Neuron (in vitro differentiated cells): ENCODE measurements around the gene DTD1.
"Not testable (repeated sequence)": the region's sequence is repeated elsewhere in the genome, so short reads cannot be mapped to it uniquely, and the experiment has no call there.

ENCODE experiments used
- H2AFZ ChIP-seq: one replicate; pipeline ENCODE4 v1.6.1; 2013; ENCODE audit warnings: low read depth, mild to moderate bottlenecking, inconsistent platforms, low read length, moderate library complexity
- H3K27me3 ChIP-seq: one replicate; pipeline ENCODE4 v1.6.1; 2013; ENCODE audit warnings: low read length; ENCODE audit not compliant: insufficient read depth
- H3K36me3 ChIP-seq: one replicate; pipeline ENCODE4 v1.6.1; 2013; ENCODE audit warnings: low read length; ENCODE audit not compliant: insufficient read depth
- H3K4me1 ChIP-seq: one replicate; pipeline ENCODE4 v1.6.1; 2013; ENCODE audit warnings: low read length; ENCODE audit not compliant: insufficient read depth
- H3K4me3 ChIP-seq: 2 replicates; pipeline ENCODE4 v1.5.1; 2013; ENCODE audit warnings: mild to moderate bottlenecking, low read length, moderate library complexity
- H3K9me3 ChIP-seq: one replicate; pipeline ENCODE4 v1.6.1; 2013; ENCODE audit warnings: low read length

Gene DTD1

DNA sequence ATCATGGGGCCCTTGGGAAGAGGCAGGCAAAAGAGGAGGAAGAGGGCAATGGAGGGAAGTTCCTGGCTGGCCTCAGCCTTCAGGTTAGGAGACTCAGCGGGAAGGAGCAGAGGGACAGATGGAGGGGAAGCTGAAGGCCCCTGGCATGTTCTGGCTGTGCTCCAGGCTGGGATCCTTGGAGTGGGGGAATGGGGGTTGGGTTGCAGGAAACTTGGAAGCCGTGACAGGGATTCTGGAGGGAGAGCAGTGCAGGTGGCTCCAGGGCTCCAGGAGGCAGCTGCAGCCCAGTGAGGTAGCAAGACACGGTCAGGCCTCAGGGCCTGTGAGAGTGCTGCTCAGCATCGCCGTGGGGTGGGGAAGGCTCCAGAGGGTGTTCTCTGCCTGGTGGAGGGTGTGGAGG, 161.1 kb downstream of the DTD1 start:
- Histone ChIP-seq H2AFZ (no peak overlapping the region), H3K36me3 (peaks cover 11% of the 10 kb centered on the region), H3K4me3 (no peak overlapping the region), H3K27me3 (no peaks in the 10 kb centered on the region), H3K4me1 (peaks cover 34% of the 10 kb centered on the region), H3K9me3 (peaks cover 12% of the 10 kb centered on the region)

- Histone ChIP-seq H3K27me3 (no peaks in the 10 kb centered on the region), H3K9me3 (peaks cover 12% of the 10 kb centered on the region), H3K4me3 (no peak overlapping the region), H2AFZ (no peak overlapping the region), H3K36me3 (peaks cover 11% of the 10 kb centered on the region), H3K4me1 (peaks cover 34% of the 10 kb centered on the region)
Observed at GRCh38 chr20:18749528-18749927, 161.7 kb downstream of the DTD1 start.

GRCh38 chr20:18750735-18751134, 162.9 kb downstream of the DTD1 start:
- Histone ChIP-seq H3K4me1 (peaks cover 34% of the 10 kb centered on the region), H3K36me3 (peaks cover under 1% of the 10 kb centered on the region), H3K27me3 (no peaks in the 10 kb centered on the region)

DNA sequence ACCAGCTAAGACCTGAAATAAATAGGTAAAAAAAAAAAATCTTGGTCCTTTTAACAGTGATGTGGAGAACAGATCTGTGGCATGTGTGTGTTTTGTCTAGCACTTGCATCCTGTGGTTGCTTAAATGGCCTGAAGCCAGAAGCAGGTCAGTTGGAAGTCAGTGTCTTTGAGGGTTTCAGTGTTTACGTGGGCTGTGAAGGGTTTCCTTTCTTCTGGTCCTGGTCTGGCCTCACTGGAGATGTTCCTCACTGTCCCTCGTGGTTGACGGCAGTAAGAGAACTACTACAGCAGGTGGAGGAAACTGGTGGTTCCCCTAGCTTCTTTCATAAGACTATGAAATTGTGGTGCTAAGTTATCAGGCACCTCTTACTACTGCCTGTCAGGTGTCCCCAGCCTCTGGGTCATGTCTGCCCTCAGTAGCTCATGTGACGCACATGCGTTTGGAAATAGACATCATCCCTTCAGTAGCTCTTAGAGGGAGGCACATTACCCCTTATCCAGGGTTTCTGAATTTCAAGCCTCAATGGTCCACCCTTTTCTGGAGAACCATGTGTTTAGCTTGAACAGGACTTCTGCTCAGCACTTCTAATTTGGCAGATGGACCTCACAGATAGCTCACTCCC, 166.3 kb downstream of the DTD1 start:
- Histone ChIP-seq H3K9me3 (no peaks in the 10 kb centered on the region), H3K36me3 (no peaks in the 10 kb centered on the region), H3K27me3 (no peaks in the 10 kb centered on the region), H2AFZ (no peak overlapping the region), H3K4me3 (no peak overlapping the region), H3K4me1 (peaks cover 29% of the 10 kb centered on the region)

More at GRCh38 chr20:18750735-18751134, 162.9 kb downstream of the DTD1 start:
- no peak overlapping the region for H3K4me3 ChIP-seq
- no peak overlapping the region for H2AFZ ChIP-seq
- H3K9me3 ChIP-seq: peaks cover 3% of the 10 kb centered on the region

GRCh38 chr20:18754653-18755045, 166.8 kb downstream of the DTD1 start:
- Histone ChIP-seq H2AFZ (no peak overlapping the region), H3K9me3 (no peaks in the 10 kb centered on the region), H3K4me3 (no peak overlapping the region), H3K27me3 (no peaks in the 10 kb centered on the region), H3K4me1 (peaks cover 24% of the 10 kb centered on the region), H3K36me3 (no peaks in the 10 kb centered on the region)

- H3K36me3 ChIP-seq, H3K9me3 ChIP-seq, H3K4me1 ChIP-seq, H3K4me3 ChIP-seq, H3K27me3 ChIP-seq, H2AFZ ChIP-seq: not testable (repeated sequence)
Observed at GRCh38 chr20:18760852-18761251, 173.0 kb downstream of the DTD1 start.

GRCh38 chr20:18767676-18768075, 179.8 kb downstream of the DTD1 start:
- Histone ChIP-seq H3K9me3 (peaks cover 3% of the 10 kb centered on the region), H2AFZ (no peak overlapping the region), H3K27me3 (no peaks in the 10 kb centered on the region), H3K36me3 (no peaks in the 10 kb centered on the region), H3K4me3 (no peak overlapping the region), H3K4me1 (no peaks in the 10 kb centered on the region)

- H2AFZ ChIP-seq: no peak overlapping the region
- no peaks in the 10 kb centered on the region for H3K27me3 ChIP-seq
- H3K9me3 ChIP-seq: no peaks in the 10 kb centered on the region
- no peaks in the 10 kb centered on the region for H3K4me1 ChIP-seq
- no peaks in the 10 kb centered on the region for H3K36me3 ChIP-seq
- no peak overlapping the region for H3K4me3 ChIP-seq
Observed at GRCh38 chr20:18773566-18773965, 185.7 kb downstream of the DTD1 start.

GRCh38 chr20:18774207-18774606, 186.4 kb downstream of the DTD1 start:
- H3K4me3 ChIP-seq: no peak overlapping the region
- H3K9me3 ChIP-seq: no peaks in the 10 kb centered on the region

GRCh38 chr20:18775633-18776032, 187.8 kb downstream of the DTD1 start:
- no peaks in the 10 kb centered on the region for H3K9me3 ChIP-seq
- H3K27me3 ChIP-seq: no peaks in the 10 kb centered on the region
- no peak overlapping the region for H3K4me3 ChIP-seq
- H3K36me3 ChIP-seq: no peaks in the 10 kb centered on the region
- no peak overlapping the region for H2AFZ ChIP-seq
- H3K4me1 ChIP-seq: no peaks in the 10 kb centered on the region

More at GRCh38 chr20:18774207-18774606, 186.4 kb downstream of the DTD1 start:
- Histone ChIP-seq H2AFZ (no peak overlapping the region), H3K27me3 (no peaks in the 10 kb centered on the region), H3K4me1 (no peaks in the 10 kb centered on the region), H3K36me3 (no peaks in the 10 kb centered on the region)

- no peak overlapping the region for H2AFZ ChIP-seq
- peaks cover 3% of the 10 kb centered on the region for H3K9me3 ChIP-seq
Observed at GRCh38 chr20:18778690-18779392, 191.0 kb downstream of the DTD1 start.

GRCh38 chr20:18780385-18781130, 192.7 kb downstream of the DTD1 start:
- Histone ChIP-seq H3K36me3 (no peaks in the 10 kb centered on the region), H3K4me1 (no peaks in the 10 kb centered on the region), H2AFZ (no peak overlapping the region), H3K27me3 (no peaks in the 10 kb centered on the region), H3K4me3 (no peak overlapping the region), H3K9me3 (peaks cover 3% of the 10 kb centered on the region)

More at GRCh38 chr20:18778690-18779392, 191.0 kb downstream of the DTD1 start:
- Histone ChIP-seq H3K27me3 (no peaks in the 10 kb centered on the region), H3K4me1 (no peaks in the 10 kb centered on the region), H3K4me3 (no peak overlapping the region), H3K36me3 (no peaks in the 10 kb centered on the region)

DNA sequence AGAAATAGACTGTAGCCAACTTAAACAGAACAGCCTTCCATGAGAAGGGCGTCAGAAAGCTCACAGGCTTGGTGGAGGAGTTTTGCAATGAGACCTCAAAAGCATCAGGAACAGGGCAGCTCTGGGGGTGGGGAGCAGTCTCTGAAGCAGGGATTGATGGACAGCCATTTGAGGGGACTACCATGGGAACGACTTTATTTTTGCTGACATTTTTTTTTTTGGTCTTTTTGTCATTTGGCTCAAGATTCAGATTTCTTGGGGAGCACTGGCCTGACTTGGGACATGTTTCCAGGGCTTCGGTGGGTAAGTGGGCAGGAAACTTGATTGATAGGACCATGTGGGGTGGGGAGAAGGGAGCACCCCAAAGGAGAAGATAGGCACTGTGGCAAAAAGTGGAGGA, 193.7 kb downstream of the DTD1 start:
- Histone ChIP-seq H3K4me1 (no peaks in the 10 kb centered on the region), H2AFZ (no peak overlapping the region), H3K4me3 (no peak overlapping the region), H3K27me3 (no peaks in the 10 kb centered on the region), H3K9me3 (peaks cover 3% of the 10 kb centered on the region), H3K36me3 (no peaks in the 10 kb centered on the region)
